WTC11 (cell line): ENCODE results near the gene CCL25. TPM values are rescaled to one million over a fixed set of nuclear protein-coding genes. Genes with fewer than 3 reads are reported as not detected.

Experiments used
- ATAC-seq: fragments of 200-7000 bp; cut with Tn5 transposase; 2 replicates; pipeline ENCODE4 v1.10.0; 2021; ENCODE audit warnings: mild to moderate bottlenecking, moderate library complexity
- CTCF ChIA-PET: fragments of 300-600 bp; sonication (Branson Sonifier 250); formaldehyde crosslinking; loops from one replicate; lab custom pipeline; 2021; ENCODE audit warnings: antibody characterized with exemption; lab: Charles Lee
- POLR2A ChIA-PET: fragments of 350-600 bp; sonication (Branson Sonifier 250); formaldehyde crosslinking; loops from one replicate; lab custom pipeline; 2021; ENCODE audit warnings: antibody characterized with exemption; lab: Charles Lee
- DNase-seq: peaks from one replicate; pipeline ENCODE4 v3.0.0; 2021; ENCODE audit warnings: low spot score
- H3K27ac Mint-ChIP-seq: 2 replicates; pipeline ENCODE4 v1.8.0; 2021; ENCODE audit warnings: mixed read lengths
- H3K27me3 Mint-ChIP-seq: 2 replicates; pipeline ENCODE4 v1.8.0; 2021; ENCODE audit warnings: low read depth, mild to moderate bottlenecking, moderate library complexity, mixed read lengths
- H3K36me3 Mint-ChIP-seq: 2 replicates; pipeline ENCODE4 v1.8.0; 2021; ENCODE audit warnings: mixed read lengths
- H3K4me1 Mint-ChIP-seq: 2 replicates; pipeline ENCODE4 v1.8.0; 2022; ENCODE audit warnings: mixed read lengths
- H3K4me3 Mint-ChIP-seq: 2 replicates; pipeline ENCODE4 v1.8.0; 2021; ENCODE audit warnings: mild to moderate bottlenecking, moderate library complexity, mixed read lengths
- H3K9me3 Mint-ChIP-seq: 2 replicates; pipeline ENCODE4 v1.8.0; 2021; ENCODE audit warnings: mixed read lengths
- AFF4 ChIP-seq: sonication (generic); formaldehyde crosslinking; IDR thresholded peaks from 2 replicates; pipeline ENCODE4 v1.8.1; 2023; ENCODE audit warnings: mild to moderate bottlenecking, missing genetic modification reagents, borderline replicate concordance
- ATF1 ChIP-seq: sonication (generic); formaldehyde crosslinking; IDR thresholded peaks from 2 replicates; pipeline ENCODE4 v1.8.1; 2023; ENCODE audit warnings: mild to moderate bottlenecking, moderate library complexity, missing genetic modification reagents
- FOXP1 ChIP-seq: sonication (generic); formaldehyde crosslinking; IDR thresholded peaks from 2 replicates; pipeline ENCODE4 v1.8.0; 2022; ENCODE audit warnings: missing genetic modification reagents, mild to moderate bottlenecking, moderate library complexity, borderline replicate concordance
- FOXP4 ChIP-seq: sonication (generic); formaldehyde crosslinking; IDR thresholded peaks from 2 replicates; pipeline ENCODE4 v1.8.0; 2022; ENCODE audit warnings: mild to moderate bottlenecking, missing genetic modification reagents
- OVOL2 ChIP-seq: fragments of 250-450 bp; sonication (Bioruptor Pico); IDR thresholded peaks from 2 replicates; pipeline ENCODE4 v1.9.0; 2021; ENCODE audit warnings: mild to moderate bottlenecking, borderline replicate concordance
- SP1 ChIP-seq: sonication (generic); formaldehyde crosslinking; conservative IDR thresholded peaks from 2 replicates; pipeline ENCODE4 v1.8.1; 2022; ENCODE audit warnings: missing genetic modification reagents
- ZNF121 ChIP-seq: sonication (generic); formaldehyde crosslinking; IDR thresholded peaks from 2 replicates; pipeline ENCODE4 v1.8.0; 2023; ENCODE audit warnings: missing genetic modification reagents
- ZNF219 ChIP-seq: sonication (generic); formaldehyde crosslinking; IDR thresholded peaks from 2 replicates; pipeline ENCODE4 v1.8.0; 2023; ENCODE audit warnings: missing genetic modification reagents, mild to moderate bottlenecking, borderline replicate concordance
- ZNF232 ChIP-seq: sonication (generic); formaldehyde crosslinking; IDR thresholded peaks from 2 replicates; pipeline ENCODE4 v1.8.0; 2022; ENCODE audit warnings: mild to moderate bottlenecking, missing genetic modification reagents
- ZNF263 ChIP-seq: sonication (generic); formaldehyde crosslinking; IDR thresholded peaks from 2 replicates; pipeline ENCODE4 v1.8.1; 2022; ENCODE audit warnings: low read depth, mild to moderate bottlenecking, moderate library complexity, missing genetic modification reagents
- total RNA-seq: library from RNA; stranded (reverse); gene quantifications from 3 replicates; pipeline ENCODE4 v1.2.3, GENCODE V29; 2021
- TF ChIP-seq, protein P1 (sequence below): sonication (generic); formaldehyde crosslinking; IDR thresholded peaks from 2 replicates; pipeline ENCODE4 v1.8.1; 2023; ENCODE audit warnings: mild to moderate bottlenecking, missing genetic modification reagents
- TF ChIP-seq, protein P2 (sequence below): fragments of 250-450 bp; sonication (Bioruptor Pico); IDR thresholded peaks from 2 replicates; pipeline ENCODE4 v1.9.0; 2021; ENCODE audit warnings: mild to moderate bottlenecking, borderline replicate concordance
- TF ChIP-seq, protein P3 (sequence below): sonication (generic); formaldehyde crosslinking; IDR thresholded peaks from 2 replicates; pipeline ENCODE4 v1.8.0; 2022; ENCODE audit warnings: mild to moderate bottlenecking, missing genetic modification reagents
- TF ChIP-seq, protein P4 (sequence below): sonication (generic); formaldehyde crosslinking; IDR thresholded peaks from 2 replicates; pipeline ENCODE4 v1.8.0; 2022; ENCODE audit warnings: mild to moderate bottlenecking, missing genetic modification reagents

CCL25 gene
- total RNA-seq, 1 experiment from 2014 or later, result not detected

- TF ChIP-seq, protein P1, sequence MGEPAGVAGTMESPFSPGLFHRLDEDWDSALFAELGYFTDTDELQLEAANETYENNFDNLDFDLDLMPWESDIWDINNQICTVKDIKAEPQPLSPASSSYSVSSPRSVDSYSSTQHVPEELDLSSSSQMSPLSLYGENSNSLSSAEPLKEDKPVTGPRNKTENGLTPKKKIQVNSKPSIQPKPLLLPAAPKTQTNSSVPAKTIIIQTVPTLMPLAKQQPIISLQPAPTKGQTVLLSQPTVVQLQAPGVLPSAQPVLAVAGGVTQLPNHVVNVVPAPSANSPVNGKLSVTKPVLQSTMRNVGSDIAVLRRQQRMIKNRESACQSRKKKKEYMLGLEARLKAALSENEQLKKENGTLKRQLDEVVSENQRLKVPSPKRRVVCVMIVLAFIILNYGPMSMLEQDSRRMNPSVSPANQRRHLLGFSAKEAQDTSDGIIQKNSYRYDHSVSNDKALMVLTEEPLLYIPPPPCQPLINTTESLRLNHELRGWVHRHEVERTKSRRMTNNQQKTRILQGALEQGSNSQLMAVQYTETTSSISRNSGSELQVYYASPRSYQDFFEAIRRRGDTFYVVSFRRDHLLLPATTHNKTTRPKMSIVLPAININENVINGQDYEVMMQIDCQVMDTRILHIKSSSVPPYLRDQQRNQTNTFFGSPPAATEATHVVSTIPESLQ (CRISPR knock-in tag), result no peak
- TF ChIP-seq ZNF121 (CRISPR knock-in tag) (no peak), ZNF219 (CRISPR knock-in tag) (no peak)
Observed at GRCh38 chr19:8045872-8046568, 6.5 kb upstream of the CCL25 start (continued).

- no peaks in the 10 kb centered on the region for H3K4me1 Mint-ChIP-seq
- ChIA-PET CTCF (interaction anchor here (1.0 to 1.9 kb wide), 3 partner anchors 22 to 103 kb away, joined by 3 to 11 read pairs (median 4); partner anchors contain the start of gene TIMM44), POLR2A (interaction anchor here (0.7 kb wide), 1 partner anchor 790 kb away, joined by 3 read pairs; no protein-coding TSS in a partner anchor)
- ATAC-seq, result no peak
- H3K36me3 Mint-ChIP-seq, result no peaks in the 10 kb centered on the region
- no peak for DNase-seq
- peaks cover 37% of the 10 kb centered on the region for H3K27me3 Mint-ChIP-seq
- no peak overlapping the region for H3K4me3 Mint-ChIP-seq
- no peak overlapping the region for H3K27ac Mint-ChIP-seq
- no peak for TF ChIP-seq FOXP4 (CRISPR knock-in tag)
- TF ChIP-seq ZNF263 (CRISPR knock-in tag), result peak; percentile 81
- TF ChIP-seq, protein P2, sequence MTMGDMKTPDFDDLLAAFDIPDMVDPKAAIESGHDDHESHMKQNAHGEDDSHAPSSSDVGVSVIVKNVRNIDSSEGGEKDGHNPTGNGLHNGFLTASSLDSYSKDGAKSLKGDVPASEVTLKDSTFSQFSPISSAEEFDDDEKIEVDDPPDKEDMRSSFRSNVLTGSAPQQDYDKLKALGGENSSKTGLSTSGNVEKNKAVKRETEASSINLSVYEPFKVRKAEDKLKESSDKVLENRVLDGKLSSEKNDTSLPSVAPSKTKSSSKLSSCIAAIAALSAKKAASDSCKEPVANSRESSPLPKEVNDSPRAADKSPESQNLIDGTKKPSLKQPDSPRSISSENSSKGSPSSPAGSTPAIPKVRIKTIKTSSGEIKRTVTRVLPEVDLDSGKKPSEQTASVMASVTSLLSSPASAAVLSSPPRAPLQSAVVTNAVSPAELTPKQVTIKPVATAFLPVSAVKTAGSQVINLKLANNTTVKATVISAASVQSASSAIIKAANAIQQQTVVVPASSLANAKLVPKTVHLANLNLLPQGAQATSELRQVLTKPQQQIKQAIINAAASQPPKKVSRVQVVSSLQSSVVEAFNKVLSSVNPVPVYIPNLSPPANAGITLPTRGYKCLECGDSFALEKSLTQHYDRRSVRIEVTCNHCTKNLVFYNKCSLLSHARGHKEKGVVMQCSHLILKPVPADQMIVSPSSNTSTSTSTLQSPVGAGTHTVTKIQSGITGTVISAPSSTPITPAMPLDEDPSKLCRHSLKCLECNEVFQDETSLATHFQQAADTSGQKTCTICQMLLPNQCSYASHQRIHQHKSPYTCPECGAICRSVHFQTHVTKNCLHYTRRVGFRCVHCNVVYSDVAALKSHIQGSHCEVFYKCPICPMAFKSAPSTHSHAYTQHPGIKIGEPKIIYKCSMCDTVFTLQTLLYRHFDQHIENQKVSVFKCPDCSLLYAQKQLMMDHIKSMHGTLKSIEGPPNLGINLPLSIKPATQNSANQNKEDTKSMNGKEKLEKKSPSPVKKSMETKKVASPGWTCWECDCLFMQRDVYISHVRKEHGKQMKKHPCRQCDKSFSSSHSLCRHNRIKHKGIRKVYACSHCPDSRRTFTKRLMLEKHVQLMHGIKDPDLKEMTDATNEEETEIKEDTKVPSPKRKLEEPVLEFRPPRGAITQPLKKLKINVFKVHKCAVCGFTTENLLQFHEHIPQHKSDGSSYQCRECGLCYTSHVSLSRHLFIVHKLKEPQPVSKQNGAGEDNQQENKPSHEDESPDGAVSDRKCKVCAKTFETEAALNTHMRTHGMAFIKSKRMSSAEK (CRISPR knock-in tag), result no peak
- H3K9me3 Mint-ChIP-seq, result no peaks in the 10 kb centered on the region
Observed at GRCh38 chr19:8046569-8047165, 5.9 kb upstream of the CCL25 start.

GRCh38 chr19:8050274-8051096 lies 2.1 kb upstream of the CCL25 start:
- POLR2A ChIA-PET, result no interaction called here
- peaks cover 17% of the 10 kb centered on the region for H3K4me1 Mint-ChIP-seq
- no peaks in the 10 kb centered on the region for H3K36me3 Mint-ChIP-seq
- DNase-seq (peak; percentile 100), ATAC-seq (peak; percentile 98)
- H3K9me3 Mint-ChIP-seq, result no peaks in the 10 kb centered on the region
- peak overlapping the region; percentile 68 for H3K4me3 Mint-ChIP-seq
- no peak overlapping the region for H3K27ac Mint-ChIP-seq
- CTCF ChIA-PET, result no interaction called here
- peaks cover 42% of the 10 kb centered on the region for H3K27me3 Mint-ChIP-seq
- no peak for TF ChIP-seq ATF1 (CRISPR knock-in tag)
- peak; percentile 75 for TF ChIP-seq SP1
- no peak for TF ChIP-seq OVOL2
- TF ChIP-seq ZNF232 (CRISPR knock-in tag), result no peak
- peak; percentile 61; the same call in 1 of the 2 replicates for TF ChIP-seq FOXP1 (CRISPR knock-in tag)
- TF ChIP-seq, protein P3, sequence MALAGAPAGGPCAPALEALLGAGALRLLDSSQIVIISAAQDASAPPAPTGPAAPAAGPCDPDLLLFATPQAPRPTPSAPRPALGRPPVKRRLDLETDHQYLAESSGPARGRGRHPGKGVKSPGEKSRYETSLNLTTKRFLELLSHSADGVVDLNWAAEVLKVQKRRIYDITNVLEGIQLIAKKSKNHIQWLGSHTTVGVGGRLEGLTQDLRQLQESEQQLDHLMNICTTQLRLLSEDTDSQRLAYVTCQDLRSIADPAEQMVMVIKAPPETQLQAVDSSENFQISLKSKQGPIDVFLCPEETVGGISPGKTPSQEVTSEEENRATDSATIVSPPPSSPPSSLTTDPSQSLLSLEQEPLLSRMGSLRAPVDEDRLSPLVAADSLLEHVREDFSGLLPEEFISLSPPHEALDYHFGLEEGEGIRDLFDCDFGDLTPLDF (CRISPR knock-in tag), result no peak
- TF ChIP-seq, protein P4, sequence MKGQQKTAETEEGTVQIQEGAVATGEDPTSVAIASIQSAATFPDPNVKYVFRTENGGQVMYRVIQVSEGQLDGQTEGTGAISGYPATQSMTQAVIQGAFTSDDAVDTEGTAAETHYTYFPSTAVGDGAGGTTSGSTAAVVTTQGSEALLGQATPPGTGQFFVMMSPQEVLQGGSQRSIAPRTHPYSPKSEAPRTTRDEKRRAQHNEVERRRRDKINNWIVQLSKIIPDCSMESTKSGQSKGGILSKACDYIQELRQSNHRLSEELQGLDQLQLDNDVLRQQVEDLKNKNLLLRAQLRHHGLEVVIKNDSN (CRISPR knock-in tag), result 0 out of 2 replicates have a peak, but pooled peaks have one; percentile 8
- TF ChIP-seq AFF4, result no peak
